Islet precursor cell (in vitro differentiated cells): ENCODE results near the gene TWSG1.
"Not testable (repeated sequence)": the region's sequence is repeated elsewhere in the genome, so short reads cannot be mapped to it uniquely, and the experiment has no call there.

Experiments
- DNase-seq: peaks from one replicate; pipeline ENCODE4 v3.0.0-alpha.2; 2018

The TWSG1 gene

DNA sequence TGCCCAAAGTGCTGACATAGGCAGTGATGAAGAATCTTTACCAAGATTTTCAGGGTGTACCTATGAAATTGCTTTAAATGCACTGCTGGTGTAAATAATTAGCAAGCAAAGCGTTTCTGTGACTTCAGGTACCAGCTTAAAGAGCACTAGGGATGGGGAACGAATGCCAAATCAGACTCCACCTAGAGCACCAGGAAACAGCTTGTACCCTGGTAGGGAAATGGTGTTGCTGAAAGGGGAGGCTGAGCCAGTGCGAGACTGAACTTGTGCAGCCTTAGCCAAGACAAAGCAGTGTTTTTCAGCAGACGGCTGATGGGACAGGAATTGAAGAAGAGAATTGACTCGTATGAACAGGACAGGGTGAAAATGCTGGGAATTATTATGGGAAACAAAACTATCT is 65.6 kb downstream of the TWSG1 start:
- DNase-seq, result no peak

DNA sequence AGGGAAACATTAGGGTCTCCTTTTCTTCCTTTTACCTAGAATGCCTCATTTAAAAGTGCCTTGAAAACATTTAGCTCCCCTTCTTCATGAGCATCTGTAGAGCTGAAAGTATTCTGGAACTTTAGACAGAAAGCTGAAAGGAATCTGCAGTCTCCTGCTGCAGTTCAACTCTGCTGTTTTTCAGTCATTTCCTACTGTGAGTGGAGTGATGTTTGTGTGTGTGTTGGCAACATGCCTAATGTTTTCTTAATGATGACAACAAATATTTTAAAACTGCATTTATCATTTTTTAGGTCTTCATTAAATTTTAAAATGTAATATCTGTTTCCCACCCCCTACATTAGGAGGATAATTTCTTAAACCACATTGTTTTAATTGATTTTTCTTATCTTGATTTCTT is 66.6 kb downstream of the TWSG1 start:
- DNase-seq, result no peak

- DNase-seq, result not testable (repeated sequence)
Measured at GRCh38 chr18:9402358-9403007, 67.9 kb downstream of the TWSG1 start.

GRCh38 chr18:9403795-9404564 is 69.4 kb downstream of the TWSG1 start:
- no peak for DNase-seq

- peak; percentile 84 for DNase-seq
Measured at GRCh38 chr18:9404565-9405060, 70.0 kb downstream of the TWSG1 start.

DNA sequence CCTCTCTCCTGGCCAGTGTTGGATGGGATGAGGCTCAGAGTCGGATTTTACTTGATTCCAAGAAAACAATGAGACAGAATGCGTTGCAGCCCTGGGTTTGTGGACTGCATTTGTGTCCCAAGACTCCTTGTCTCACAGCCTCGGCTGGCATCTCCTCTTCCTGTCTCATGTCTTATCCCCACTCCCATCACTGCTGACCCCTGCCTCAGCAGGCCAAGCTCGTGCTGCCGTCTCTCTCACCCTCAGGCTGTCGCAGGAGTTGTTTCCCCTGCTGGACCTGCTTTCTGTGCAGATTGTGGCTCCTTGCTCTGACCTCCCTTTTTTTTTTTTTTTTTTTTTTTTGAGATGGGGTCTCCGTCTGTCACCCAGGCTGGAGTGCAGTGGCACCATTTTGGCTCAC is 70.6 kb downstream of the TWSG1 start:
- peak; percentile 79 for DNase-seq

GRCh38 chr18:9405977-9406376 is 71.4 kb downstream of the TWSG1 start:
- no peak for DNase-seq

GRCh38 chr18:9410515-9410914 is 75.9 kb downstream of the TWSG1 start:
- no peak for DNase-seq

GRCh38 chr18:9413576-9413975 is 79.0 kb downstream of the TWSG1 start:
- no peak for DNase-seq

DNA sequence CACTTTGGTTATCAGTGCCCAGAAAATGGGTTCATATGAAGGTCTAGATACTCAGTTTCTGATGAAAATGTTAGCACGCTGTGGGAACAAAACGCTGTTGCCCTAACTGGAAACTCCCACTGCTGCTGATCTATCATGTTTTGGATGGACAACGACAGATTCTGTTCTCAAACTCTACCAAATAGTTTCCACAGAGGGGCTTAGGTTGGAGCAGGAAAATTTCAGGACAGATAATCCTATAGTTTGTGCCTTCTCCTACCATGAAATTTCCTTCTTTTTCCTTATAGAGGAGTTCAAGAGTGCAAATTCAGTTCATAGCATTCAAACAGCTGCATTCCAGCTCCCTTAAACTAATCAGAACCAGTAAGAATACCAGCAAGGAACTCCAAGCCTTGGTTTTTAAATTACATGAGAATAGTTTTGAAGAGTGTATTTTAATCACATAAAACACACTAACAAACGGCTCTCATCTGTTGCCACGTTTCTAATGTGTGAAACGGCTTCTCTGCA is 82.0 kb downstream of the TWSG1 start:
- DNase-seq, result no peak

DNA sequence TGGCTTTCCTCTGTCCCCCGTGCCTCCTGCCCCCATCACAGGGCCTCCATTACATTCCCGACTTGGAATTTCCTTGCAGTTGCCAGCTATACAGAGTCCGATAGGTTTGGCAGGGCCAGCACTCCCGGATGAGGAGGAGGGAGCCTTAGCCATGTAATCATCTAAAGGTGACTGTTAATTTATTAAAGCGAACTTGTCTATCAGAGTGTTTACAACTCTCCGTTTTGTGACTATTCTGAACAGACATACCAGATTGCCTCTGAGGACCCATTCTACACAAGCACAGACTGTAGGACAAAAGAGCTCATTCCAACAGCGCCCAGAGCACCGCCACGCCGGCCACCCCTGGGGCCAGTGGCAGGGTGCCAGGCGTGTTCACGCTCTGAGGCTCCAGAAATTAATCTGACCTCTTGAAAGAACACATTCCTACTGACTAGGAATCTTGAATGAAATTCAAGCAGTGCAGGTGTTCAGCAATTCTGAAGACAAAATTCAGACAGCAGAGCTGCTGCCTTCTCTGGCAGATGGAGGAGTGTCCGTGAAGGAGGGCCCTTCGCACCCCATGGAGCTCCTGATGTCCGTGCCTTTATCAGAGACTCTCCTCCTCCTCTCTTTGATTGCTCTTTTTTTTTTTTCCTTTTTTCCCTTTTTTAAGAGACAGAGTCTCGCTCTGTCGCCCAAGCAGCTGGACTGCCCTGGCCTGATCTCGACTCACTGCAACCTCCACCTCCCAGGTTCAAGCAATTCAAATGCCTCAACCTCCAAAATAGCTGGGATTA is 82.7 kb downstream of the TWSG1 start:
- DNase-seq, result no peak

DNA sequence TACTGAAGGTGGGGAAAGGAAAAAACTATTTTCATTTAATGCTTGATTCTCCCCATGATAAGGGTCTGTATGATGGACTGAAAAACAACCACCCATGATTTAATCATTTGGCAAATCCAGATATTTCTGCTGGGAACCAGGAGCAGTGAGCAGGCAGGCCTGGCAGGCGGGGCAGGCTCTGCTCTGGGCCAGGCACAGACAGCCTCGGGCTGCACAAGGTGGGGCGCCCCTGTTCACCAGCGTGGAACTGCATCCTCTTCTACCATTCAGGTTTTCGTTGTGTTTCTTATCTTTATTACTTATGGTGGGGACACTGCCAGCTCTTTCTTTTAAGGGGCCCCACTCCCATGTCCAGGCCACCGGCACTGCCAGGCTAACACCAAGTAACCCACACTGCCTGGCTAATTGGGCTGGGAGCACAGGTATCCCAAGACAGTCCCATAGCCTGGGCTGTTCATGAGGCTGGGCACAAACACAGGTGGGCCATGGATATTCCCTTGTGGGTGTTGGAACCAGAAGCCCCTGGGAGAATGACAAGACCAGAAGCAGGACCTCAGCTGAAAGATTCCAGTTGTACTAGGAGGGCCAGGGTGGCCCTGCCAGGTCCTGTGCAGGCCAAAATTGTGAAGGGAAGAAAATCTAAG is 83.6 kb downstream of the TWSG1 start:
- DNase-seq, result no peak

DNA sequence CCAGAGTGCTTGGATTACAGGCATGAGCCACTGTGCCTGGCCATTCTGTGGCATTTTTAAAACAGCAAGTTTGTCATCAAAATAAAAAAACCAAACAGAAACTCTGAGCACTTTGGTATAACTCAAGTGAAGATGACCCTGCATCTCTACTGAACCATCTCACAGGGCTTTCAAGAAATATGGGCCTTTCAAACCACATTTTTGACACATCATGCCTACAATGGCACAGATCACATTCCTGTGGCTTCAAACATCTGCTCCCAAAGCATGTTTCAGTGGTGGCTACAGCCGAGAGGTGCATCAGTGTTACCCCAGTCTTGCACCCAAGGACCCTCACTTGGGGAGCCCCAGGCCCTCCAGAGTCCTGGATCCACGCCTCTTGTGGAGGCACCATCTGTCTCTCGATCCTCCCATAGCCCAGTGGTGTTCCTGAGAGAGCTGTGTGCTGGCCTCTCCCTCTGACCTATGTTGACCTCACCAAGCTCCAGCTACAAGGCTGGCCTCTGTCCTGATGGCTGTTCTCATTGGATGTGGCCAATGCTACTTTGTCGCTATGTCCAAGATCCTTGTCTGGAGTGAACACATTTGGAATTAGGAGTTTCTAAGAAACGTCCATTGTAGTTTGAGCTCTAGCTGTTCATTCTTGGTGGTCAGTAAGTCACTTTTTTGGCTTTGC is 85.5 kb downstream of the TWSG1 start:
- DNase-seq, result no peak

DNA sequence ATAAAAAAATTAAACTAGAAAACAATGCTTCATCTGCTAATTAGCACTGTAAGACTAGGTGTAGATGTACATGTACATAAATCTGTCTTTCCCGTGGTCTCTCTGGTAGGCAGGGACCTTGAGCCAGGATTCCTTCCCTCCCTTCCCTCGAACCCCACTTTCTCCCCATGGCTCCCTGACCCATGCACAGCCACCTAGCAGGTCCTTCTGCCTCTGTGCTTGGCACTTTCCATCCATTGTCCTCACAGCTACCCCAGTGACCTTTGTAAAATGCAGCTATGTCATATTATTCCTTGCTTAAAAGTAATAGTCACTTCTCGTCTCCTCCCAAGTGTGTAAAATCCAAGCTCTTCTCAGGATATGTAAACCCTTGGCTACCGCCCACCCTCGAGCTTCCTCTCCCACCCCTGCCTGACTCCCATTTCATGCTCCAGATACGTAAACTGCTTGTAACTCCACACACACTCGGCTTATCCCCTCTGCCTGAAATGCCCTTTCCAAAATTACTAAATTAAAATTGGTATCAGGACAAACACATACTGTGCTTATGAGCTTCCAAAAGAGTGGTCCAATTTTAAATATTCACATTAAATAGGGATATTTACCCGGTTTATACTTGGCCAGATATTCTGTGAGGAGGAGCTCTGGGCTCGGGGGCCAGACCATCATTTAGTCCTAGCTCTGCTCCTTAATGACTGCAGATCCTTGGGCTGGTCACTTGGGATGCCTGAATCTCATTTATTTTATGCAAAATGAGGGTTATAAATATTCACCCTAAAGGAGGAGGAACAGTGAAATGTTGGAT is 86.7 kb downstream of the TWSG1 start:
- DNase-seq, result no peak

GRCh38 chr18:9421901-9422327 is 87.3 kb downstream of the TWSG1 start:
- no peak for DNase-seq

DNA sequence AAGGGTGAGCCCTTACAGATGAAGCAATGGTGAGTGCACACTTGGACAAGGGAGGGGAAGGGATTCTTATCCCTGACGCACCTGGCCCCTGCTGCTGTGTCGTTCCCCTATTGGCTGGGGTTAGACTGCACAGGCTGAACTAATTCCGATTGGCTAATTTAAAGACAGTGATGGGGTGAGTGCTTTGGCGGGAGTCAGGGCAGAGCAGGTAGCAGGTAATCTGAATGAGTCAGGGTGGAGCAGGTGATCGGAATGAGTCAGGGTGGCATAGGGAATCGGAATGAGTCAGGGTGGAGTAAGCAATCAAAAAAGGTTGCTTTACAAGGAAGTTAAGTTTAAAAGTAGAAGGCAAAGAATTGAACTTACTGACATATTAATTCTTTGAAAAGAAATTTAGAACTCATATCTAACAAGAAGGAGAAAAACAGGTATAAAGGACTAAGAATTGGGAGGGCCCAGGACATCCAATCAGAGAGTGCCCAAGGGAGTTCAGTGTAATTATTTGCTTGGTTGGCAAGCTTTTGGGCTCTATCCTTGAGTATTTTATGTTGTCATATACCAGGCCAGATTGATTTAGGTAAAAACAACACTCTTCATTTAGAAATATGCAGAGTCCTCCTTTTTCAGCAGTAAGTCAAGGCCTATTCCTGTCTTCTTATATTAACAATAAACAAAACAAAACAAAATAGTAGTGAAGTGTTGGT is 88.4 kb downstream of the TWSG1 start:
- no peak for DNase-seq

DNA sequence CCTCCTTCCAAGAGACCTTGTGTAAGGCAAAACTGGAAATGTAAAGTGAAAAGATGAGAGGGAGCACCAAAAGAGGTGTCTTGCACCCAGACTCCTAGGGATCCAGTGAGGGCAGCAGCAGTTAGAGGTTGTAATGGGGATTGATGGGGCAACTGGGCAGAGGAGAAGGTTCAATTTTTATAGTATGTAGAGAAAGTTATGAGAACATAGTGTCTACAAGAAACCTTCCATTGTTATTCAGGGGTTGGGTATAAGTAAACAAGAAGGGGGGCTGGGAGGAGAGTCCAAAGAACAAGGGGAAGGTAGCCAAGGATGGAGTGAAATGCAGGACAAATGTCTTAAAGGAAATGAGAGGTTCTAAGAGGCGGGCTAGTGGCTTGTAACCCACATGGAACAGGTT is 89.1 kb downstream of the TWSG1 start:
- DNase-seq, result not testable (repeated sequence)

DNA sequence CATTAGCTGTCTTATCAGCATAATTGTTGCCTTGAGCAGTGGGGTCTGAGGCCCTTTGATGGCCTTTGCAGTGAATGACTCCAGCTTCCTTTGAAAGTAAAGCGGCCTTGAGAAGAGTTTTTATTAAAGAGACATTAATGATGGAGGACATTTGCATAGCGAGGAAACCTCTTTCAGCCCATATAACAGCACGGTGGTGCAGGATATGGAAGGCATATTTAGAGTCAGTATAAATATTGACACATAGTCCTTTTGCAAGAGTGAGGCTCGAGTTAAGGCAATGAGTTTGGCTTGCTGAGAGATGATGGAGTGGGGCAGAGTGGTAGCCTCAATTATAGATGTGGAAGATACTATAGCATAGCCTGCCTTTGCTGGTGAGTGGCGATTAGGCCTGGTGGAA is 89.7 kb downstream of the TWSG1 start:
- not testable (repeated sequence) for DNase-seq

DNA sequence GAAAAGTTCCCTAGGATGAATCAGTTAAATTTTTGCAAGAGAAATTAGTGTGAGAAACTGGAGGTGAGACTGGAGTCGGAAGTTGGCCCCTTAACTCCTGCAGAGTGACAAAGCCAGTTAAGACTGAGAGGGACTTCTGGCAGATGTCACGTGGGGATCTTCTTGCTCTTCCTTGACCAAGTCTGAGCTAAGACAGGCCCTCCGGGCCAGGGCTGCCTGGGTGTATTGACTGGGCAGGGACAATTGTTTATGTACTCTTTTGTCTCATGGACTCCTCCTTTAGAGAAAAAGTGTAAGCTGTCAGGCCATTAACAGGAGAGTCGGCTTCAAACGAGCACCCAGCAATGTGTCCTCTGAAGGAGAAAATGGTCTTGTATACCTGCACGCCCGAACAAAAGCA is 92.2 kb downstream of the TWSG1 start:
- peak; percentile 38 for DNase-seq

- DNase-seq, result peak; percentile 12
Measured at GRCh38 chr18:9428301-9428706, 93.7 kb downstream of the TWSG1 start.
